DND-41 (cell line): ENCODE measurements around the gene FOXA1.

ENCODE experiments used
- ATAC-seq: fragments of 200-7000 bp; cut with Tn5 transposase; 3 replicates; pipeline ENCODE4 v1.9.1; 2021; ENCODE audit warnings: low read depth; ENCODE audit not compliant: insufficient read depth
- DNase-seq: peaks from one replicate; pipeline ENCODE4 v3.0.0-alpha.2; 2020
- H2AFZ ChIP-seq: 2 replicates; pipeline ENCODE4 v1.6.0; 2012; ENCODE audit warnings: low read depth, low read length
- H3K27ac ChIP-seq: 2 replicates; pipeline ENCODE4 v1.5.1; 2012; ENCODE audit warnings: low read length, inconsistent platforms
- H3K27me3 ChIP-seq: fragments of 200-600 bp; sonication (generic); 2 replicates; pipeline ENCODE4 v1.6.0; 2012; ENCODE audit warnings: low read length, mild to moderate bottlenecking, inconsistent platforms; ENCODE audit not compliant: insufficient read depth, poor library complexity
- H3K36me3 ChIP-seq: 2 replicates; pipeline ENCODE4 v1.5.1; 2012; ENCODE audit warnings: low read length, inconsistent platforms; ENCODE audit not compliant: insufficient read depth
- H3K4me1 ChIP-seq: 2 replicates; pipeline ENCODE4 v1.5.1; 2012; ENCODE audit warnings: mild to moderate bottlenecking, low read length; ENCODE audit not compliant: insufficient read depth
- H3K4me2 ChIP-seq: 2 replicates; pipeline ENCODE4 v1.6.0; 2012; ENCODE audit warnings: mild to moderate bottlenecking, moderate library complexity, low read length, inconsistent platforms; ENCODE audit not compliant: insufficient read depth
- H3K4me3 ChIP-seq, 2 experiments: fragments of 200-600 bp in 1 of 2; shearing (Covaris generic) in 1 of 2; 2 replicates each; pipeline ENCODE4 v1.5.1; 2012 to 2016; ENCODE audit warnings: inconsistent platforms in 2 of 2, low read length in 2 of 2, mild to moderate bottlenecking in 2 of 2, low read depth in 1 of 2, moderate library complexity in 1 of 2
- H3K79me2 ChIP-seq: 2 replicates; pipeline ENCODE4 v1.6.0; 2012; ENCODE audit warnings: low read length, inconsistent platforms; ENCODE audit not compliant: insufficient read depth
- H3K9ac ChIP-seq: 2 replicates; pipeline ENCODE4 v1.6.0; 2012; ENCODE audit warnings: low read depth, mild to moderate bottlenecking, inconsistent platforms, low read length, moderate library complexity
- H3K9me3 ChIP-seq: 2 replicates; pipeline ENCODE4 v1.5.1; 2012; ENCODE audit warnings: low read length, moderate library complexity, mild to moderate bottlenecking, inconsistent platforms; ENCODE audit not compliant: insufficient read depth, severe bottlenecking
- H4K20me1 ChIP-seq: 2 replicates; pipeline ENCODE4 v1.6.0; 2012; ENCODE audit warnings: low read length; ENCODE audit not compliant: insufficient read depth
- CTCF ChIP-seq: IDR thresholded peaks from 2 replicates; pipeline ENCODE4 v1.5.1; 2012; ENCODE audit warnings: borderline replicate concordance, low read length, moderate library complexity, mild to moderate bottlenecking; ENCODE audit not compliant: poor library complexity, severe bottlenecking; ENCODE audit errors: extremely low read depth
- EZH2 ChIP-seq: IDR thresholded peaks from 3 replicates; pipeline ENCODE4 v1.6.1; 2012; ENCODE audit warnings: borderline replicate concordance, low read depth, mild to moderate bottlenecking, moderate library complexity, low read length, inconsistent platforms; ENCODE audit not compliant: severe bottlenecking

The FOXA1 gene

GRCh38 chr14:37601865-37602264 lies 6.8 kb upstream of the FOXA1 start:
- H3K27me3 ChIP-seq, result no peaks in the 10 kb centered on the region
- no peak overlapping the region for H3K4me2 ChIP-seq

GRCh38 chr14:37600880-37601741 lies 6.1 kb upstream of the FOXA1 start:
- Histone ChIP-seq H3K4me2 (no peak overlapping the region), H3K9ac (no peak overlapping the region), H3K36me3 (no peaks in the 10 kb centered on the region), H3K4me3 (no peak overlapping the region), H3K27me3 (no peaks in the 10 kb centered on the region), H4K20me1 (no peaks in the 10 kb centered on the region), H3K4me1 (no peaks in the 10 kb centered on the region), H2AFZ (no peak overlapping the region), H3K9me3 (no peaks in the 10 kb centered on the region), H3K79me2 (no peaks in the 10 kb centered on the region), H3K27ac (no peak overlapping the region)
- DNase-seq (no peak), ATAC-seq (no peak)
- TF ChIP-seq CTCF (no peak), EZH2 (no peak)

More at GRCh38 chr14:37601865-37602264, 6.8 kb upstream of the FOXA1 start:
- Histone ChIP-seq H3K9me3 (no peaks in the 10 kb centered on the region), H2AFZ (no peak overlapping the region), H3K36me3 (no peaks in the 10 kb centered on the region), H4K20me1 (no peaks in the 10 kb centered on the region), H3K4me3 (no peak overlapping the region), H3K27ac (no peak overlapping the region), H3K4me1 (no peaks in the 10 kb centered on the region), H3K79me2 (no peaks in the 10 kb centered on the region), H3K9ac (no peak overlapping the region)
- ATAC-seq (no peak), DNase-seq (no peak)
- TF ChIP-seq CTCF, result no peak
- no peak for TF ChIP-seq EZH2

GRCh38 chr14:37599507-37600368 lies 4.7 kb upstream of the FOXA1 start:
- no peak overlapping the region for H2AFZ ChIP-seq
- DNase-seq, result no peak
- no peak overlapping the region for H3K4me3 ChIP-seq
- no peaks in the 10 kb centered on the region for H3K79me2 ChIP-seq
- H3K4me1 ChIP-seq, result no peaks in the 10 kb centered on the region
- TF ChIP-seq EZH2, result no peak
- no peak for TF ChIP-seq CTCF
- no peaks in the 10 kb centered on the region for H3K36me3 ChIP-seq
- ATAC-seq, result no peak
- no peaks in the 10 kb centered on the region for H4K20me1 ChIP-seq
- H3K4me2 ChIP-seq, result no peak overlapping the region
- no peaks in the 10 kb centered on the region for H3K9me3 ChIP-seq
- no peaks in the 10 kb centered on the region for H3K27me3 ChIP-seq
- no peak overlapping the region for H3K9ac ChIP-seq
- no peak overlapping the region for H3K27ac ChIP-seq
